ENCODE results near the gene CNN3. TPM values are rescaled to one million over a fixed set of nuclear protein-coding genes. Genes with fewer than 3 reads are reported as not detected.

CNN3 gene
- total and polyA plus RNA-seq, 5 donors from 2014 or later = 1.00 to 8.7 (median 2.6) TPM

DNA sequence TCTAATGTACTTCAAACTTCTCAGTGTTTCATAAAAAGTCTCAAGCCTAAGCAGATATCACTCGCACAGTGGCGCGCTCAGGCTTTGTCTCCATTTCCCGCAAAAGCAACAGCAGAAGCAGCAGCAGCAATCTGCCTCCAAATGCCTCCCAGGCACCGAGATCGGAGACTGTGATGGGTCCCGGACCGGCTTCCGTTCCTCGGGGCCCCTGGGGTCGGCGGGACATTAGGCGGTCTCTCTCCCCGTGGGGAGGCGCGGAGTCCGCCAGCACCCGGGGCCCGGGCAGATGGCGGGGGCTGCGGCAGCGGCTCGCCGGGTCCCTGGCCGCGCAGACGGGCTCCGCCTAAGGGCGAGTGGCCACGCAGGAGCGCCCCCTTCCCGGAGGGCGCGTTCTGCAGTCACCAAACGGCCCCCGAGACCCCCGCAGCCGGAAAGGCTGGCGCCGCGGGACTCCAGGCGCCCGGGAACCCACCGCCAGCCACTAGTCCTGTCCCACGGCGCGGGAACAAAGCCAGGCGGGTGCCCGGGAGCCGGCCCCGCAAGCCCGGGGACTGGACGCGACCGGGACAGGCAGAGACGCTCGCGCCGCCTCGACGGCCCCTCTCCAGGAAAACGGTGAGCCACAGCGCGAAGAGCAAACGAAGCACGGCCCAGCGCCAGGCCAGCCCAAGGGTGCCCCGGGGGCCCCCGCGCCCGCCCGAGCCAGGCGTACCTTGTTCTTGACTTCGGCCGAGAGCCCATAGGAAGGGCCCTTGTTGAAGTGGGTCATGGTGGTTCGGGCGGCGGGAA, 590 bp downstream of the CNN3 start:
- Mint-ChIP-seq H3K27me3 (peaks cover 83% of the 10 kb centered on the region), H3K36me3 (no peaks in the 10 kb centered on the region), H3K4me1 (peaks cover 0 to 22% (median 12%) of the 10 kb centered on the region in 4 donors), H3K4me3 (peak overlapping the region; percentile 59 to 89 (median 85)), H3K27ac (no peak overlapping the region), H3K9me3 (peaks cover 0 to 4% (median 0%) of the 10 kb centered on the region in 7 donors)
- H3K36me3 ChIP-seq (ENCODE audit: control insufficient read depth, insufficient read depth, low read length) = no peaks in the 10 kb centered on the region
- H3K27ac ChIP-seq (ENCODE audit: insufficient read depth, low read length, poor library complexity, severe bottlenecking) = no peak overlapping the region
- peaks cover 13% of the 10 kb centered on the region for H3K4me1 ChIP-seq (ENCODE audit: control insufficient read depth, insufficient read depth, low read length, poor library complexity, severe bottlenecking)
- peak; percentile 17 to 21 for ATAC-seq (ENCODE audit: low read depth in 2 of 2)
- no peaks in the 10 kb centered on the region for H3K9me3 ChIP-seq (ENCODE audit: control insufficient read depth in 2 of 2, low read length in 2 of 2)
- H3K27me3 ChIP-seq (ENCODE audit: control insufficient read depth, insufficient read depth, low read length) = peaks cover 24% of the 10 kb centered on the region
- H3K4me3 ChIP-seq (ENCODE audit: low read depth, low read length) = no peak overlapping the region
- DNase-seq = peak in 2 of 3 donors; percentile 17 to 37

DNA sequence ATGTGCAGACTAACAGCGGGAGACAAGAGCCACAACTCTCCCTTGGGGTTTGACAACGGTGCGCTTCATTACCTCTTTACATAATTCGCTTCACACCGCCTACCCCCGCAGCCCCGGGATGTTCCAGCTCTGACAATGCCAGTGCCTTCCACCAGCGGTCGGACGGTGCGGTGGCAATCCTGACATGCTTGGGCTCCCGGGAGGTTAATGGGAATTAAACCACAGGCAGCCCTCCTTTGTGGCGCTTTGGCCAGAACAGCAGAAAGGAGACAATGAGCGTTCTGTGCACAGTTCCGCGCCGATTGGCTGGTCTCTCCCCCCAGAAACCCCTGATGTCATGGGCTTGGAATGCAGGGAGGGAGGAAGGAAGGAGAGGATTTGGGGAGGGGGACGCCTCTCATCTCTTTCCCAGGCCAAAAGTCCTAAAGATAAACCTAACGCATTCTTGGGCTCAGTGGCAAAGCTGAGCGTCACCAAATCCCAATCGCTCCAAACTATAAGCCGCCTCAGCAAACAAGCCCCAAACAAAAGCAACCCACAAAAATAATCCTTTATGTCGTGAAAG, 1.3 kb downstream of the CNN3 start:
- Histone ChIP-seq H3K27me3 (ENCODE audit: control insufficient read depth, insufficient read depth, low read length) (peaks cover 24% of the 10 kb centered on the region), H3K27ac (ENCODE audit: insufficient read depth, low read length, poor library complexity, severe bottlenecking) (no peak overlapping the region), H3K4me1 (ENCODE audit: control insufficient read depth, insufficient read depth, low read length, poor library complexity, severe bottlenecking) (peaks cover 13% of the 10 kb centered on the region), H3K4me3 (ENCODE audit: low read depth, low read length) (peak overlapping the region; percentile 32), H3K9me3 (ENCODE audit: control insufficient read depth in 2 of 2, low read length in 2 of 2) (no peaks in the 10 kb centered on the region), H3K36me3 (ENCODE audit: control insufficient read depth, insufficient read depth, low read length) (no peaks in the 10 kb centered on the region)
- Mint-ChIP-seq H3K36me3 (no peaks in the 10 kb centered on the region), H3K27ac (no peak overlapping the region), H3K4me3 (peak overlapping the region; percentile 59 to 89 (median 85)), H3K27me3 (peaks cover 83% of the 10 kb centered on the region), H3K9me3 (peaks cover 0 to 4% (median 0%) of the 10 kb centered on the region in 7 donors), H3K4me1 (peaks cover 0 to 22% (median 12%) of the 10 kb centered on the region in 4 donors)
- no peak for ATAC-seq (ENCODE audit: low read depth in 2 of 2)
- DNase-seq = no peak

DNA sequence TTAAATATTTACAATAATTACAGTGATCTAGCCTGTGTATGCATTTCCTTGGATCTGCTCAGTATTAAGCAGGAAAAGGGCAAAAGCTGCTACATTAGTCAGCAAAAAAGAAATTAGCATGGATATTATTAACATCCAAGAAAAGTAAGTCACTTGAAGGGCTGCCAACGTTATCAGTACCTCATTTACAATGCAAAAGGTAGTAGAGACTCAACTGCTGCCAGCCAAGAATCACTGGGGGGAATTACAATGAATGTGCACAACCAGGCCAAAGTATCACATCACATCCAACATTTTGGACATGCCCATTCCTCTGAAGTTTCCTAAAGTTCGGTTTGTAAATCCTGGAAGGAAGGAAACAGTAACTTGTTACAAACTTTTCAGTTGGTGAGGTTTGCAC, 1.9 kb downstream of the CNN3 start:
- Histone ChIP-seq H3K4me3 (ENCODE audit: low read depth, low read length) (no peak overlapping the region), H3K27me3 (ENCODE audit: control insufficient read depth, insufficient read depth, low read length) (peaks cover 24% of the 10 kb centered on the region), H3K9me3 (ENCODE audit: control insufficient read depth in 2 of 2, low read length in 2 of 2) (no peaks in the 10 kb centered on the region), H3K4me1 (ENCODE audit: control insufficient read depth, insufficient read depth, low read length, poor library complexity, severe bottlenecking) (peaks cover 13% of the 10 kb centered on the region), H3K36me3 (ENCODE audit: control insufficient read depth, insufficient read depth, low read length) (no peaks in the 10 kb centered on the region), H3K27ac (ENCODE audit: insufficient read depth, low read length, poor library complexity, severe bottlenecking) (no peak overlapping the region)
- DNase-seq (no peak), ATAC-seq (ENCODE audit: low read depth in 2 of 2) (no peak)
- Mint-ChIP-seq H3K27me3 (peaks cover 77% of the 10 kb centered on the region), H3K27ac (no peak overlapping the region), H3K4me3 (peak overlapping the region in 3 of 4 donors; percentile 36 to 59 (median 44)), H3K4me1 (peaks cover 0 to 22% (median 12%) of the 10 kb centered on the region in 4 donors), H3K9me3 (peaks cover 0 to 4% (median 0%) of the 10 kb centered on the region in 7 donors), H3K36me3 (no peaks in the 10 kb centered on the region)

DNA sequence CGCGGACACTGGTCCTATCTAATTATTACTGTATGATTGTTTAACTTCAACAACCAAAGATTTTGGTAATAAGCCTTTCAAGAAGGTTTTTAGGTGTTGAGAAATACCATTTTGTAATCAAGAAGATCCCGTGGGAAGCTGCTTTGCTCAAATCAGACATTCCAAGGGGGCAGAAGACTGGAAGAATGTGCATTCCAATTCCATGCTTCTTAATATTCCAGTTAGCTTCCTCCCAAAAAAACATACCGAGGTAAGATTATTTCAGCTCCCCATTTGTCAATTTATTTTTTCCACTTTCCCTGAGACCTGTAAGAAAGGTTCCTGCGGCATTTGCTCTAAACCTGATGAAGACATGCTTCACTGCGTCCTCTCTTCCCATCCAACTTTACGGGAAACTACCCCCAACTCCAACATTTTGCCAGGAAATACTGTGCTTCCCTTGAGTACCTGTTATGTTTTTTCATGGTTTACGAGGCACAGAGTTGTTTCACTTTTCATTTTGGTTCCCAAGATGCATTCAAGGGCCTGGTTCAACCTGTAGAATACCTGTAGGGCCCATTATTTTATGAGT, 4.1 kb downstream of the CNN3 start:
- Histone ChIP-seq H3K4me3 (ENCODE audit: low read depth, low read length) (no peak overlapping the region), H3K9me3 (ENCODE audit: control insufficient read depth in 2 of 2, low read length in 2 of 2) (no peaks in the 10 kb centered on the region), H3K36me3 (ENCODE audit: control insufficient read depth, insufficient read depth, low read length) (no peaks in the 10 kb centered on the region), H3K27me3 (ENCODE audit: control insufficient read depth, insufficient read depth, low read length) (peaks cover 20% of the 10 kb centered on the region), H3K4me1 (ENCODE audit: control insufficient read depth, insufficient read depth, low read length, poor library complexity, severe bottlenecking) (peaks cover 13% of the 10 kb centered on the region), H3K27ac (ENCODE audit: insufficient read depth, low read length, poor library complexity, severe bottlenecking) (no peak overlapping the region)
- Mint-ChIP-seq H3K9me3 (peaks cover 0 to 4% (median 0%) of the 10 kb centered on the region in 7 donors), H3K27me3 (peaks cover 55% of the 10 kb centered on the region), H3K27ac (no peak overlapping the region), H3K36me3 (no peaks in the 10 kb centered on the region), H3K4me1 (peaks cover 0 to 18% (median 11%) of the 10 kb centered on the region in 4 donors), H3K4me3 (no peak overlapping the region)
- no peak for ATAC-seq (ENCODE audit: low read depth in 2 of 2)
- DNase-seq = no peak

DNA sequence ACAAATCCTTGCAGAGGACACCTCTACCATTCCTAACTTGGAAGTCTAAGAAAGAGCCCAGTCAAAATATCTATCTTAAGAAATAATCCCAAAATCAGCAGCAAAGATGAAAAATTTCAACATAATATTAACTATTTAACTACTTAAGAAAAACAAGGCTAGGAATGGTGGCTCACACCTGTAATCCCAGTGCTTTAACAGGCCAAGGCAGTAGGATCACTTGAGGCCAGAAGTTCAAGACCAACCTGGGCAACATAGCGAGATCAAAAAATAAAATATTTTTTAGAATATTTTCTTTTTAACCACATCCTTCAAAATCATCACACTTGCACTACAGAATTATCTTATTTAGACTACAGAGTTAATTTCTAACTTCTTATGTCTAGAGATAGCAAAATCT, 4.9 kb downstream of the CNN3 start:
- H3K4me3 ChIP-seq (ENCODE audit: low read depth, low read length) = no peak overlapping the region
- ATAC-seq (ENCODE audit: low read depth in 2 of 2) (no peak), DNase-seq (no peak)
- Mint-ChIP-seq H3K27ac (no peak overlapping the region), H3K36me3 (no peaks in the 10 kb centered on the region), H3K27me3 (peaks cover 49% of the 10 kb centered on the region), H3K4me1 (peaks cover 0 to 13% (median 8%) of the 10 kb centered on the region in 4 donors), H3K4me3 (peak overlapping the region in 1 of 4 donors; percentile 68), H3K9me3 (peaks cover 0 to 3% (median 0%) of the 10 kb centered on the region in 7 donors)
- peaks cover 17% of the 10 kb centered on the region for H3K27me3 ChIP-seq (ENCODE audit: control insufficient read depth, insufficient read depth, low read length)
- no peaks in the 10 kb centered on the region for H3K9me3 ChIP-seq (ENCODE audit: control insufficient read depth in 2 of 2, low read length in 2 of 2)
- no peaks in the 10 kb centered on the region for H3K36me3 ChIP-seq (ENCODE audit: control insufficient read depth, insufficient read depth, low read length)
- no peak overlapping the region for H3K27ac ChIP-seq (ENCODE audit: insufficient read depth, low read length, poor library complexity, severe bottlenecking)
- H3K4me1 ChIP-seq (ENCODE audit: control insufficient read depth, insufficient read depth, low read length, poor library complexity, severe bottlenecking) = peaks cover 10% of the 10 kb centered on the region

DNA sequence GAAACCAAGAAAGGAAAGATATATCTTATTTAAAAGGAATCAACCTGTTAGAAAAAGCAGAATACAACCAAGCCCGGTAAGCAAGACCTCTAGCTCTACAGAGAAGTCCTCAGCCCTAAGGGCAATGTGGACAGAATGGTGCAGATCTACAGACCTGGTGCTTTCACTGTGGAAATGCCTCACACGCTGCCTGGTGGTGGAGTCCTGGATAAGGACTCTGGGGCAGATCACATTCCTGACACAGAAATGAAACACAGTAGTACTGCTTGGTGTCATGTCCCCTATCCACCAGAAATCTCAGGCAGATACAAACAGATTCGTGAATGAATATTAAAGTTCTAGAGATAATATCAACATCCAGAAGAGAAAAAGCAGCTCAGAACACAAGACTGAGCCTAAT, 6.8 kb downstream of the CNN3 start:
- no peak overlapping the region for H3K27ac ChIP-seq (ENCODE audit: insufficient read depth, low read length, poor library complexity, severe bottlenecking)
- Mint-ChIP-seq H3K36me3 (peaks cover 5% of the 10 kb centered on the region), H3K27me3 (peaks cover 42% of the 10 kb centered on the region), H3K27ac (no peak overlapping the region), H3K4me3 (no peak overlapping the region), H3K9me3 (peaks cover 0 to 3% (median 0%) of the 10 kb centered on the region in 7 donors), H3K4me1 (peaks cover 0 to 4% (median 1%) of the 10 kb centered on the region in 4 donors)
- DNase-seq (no peak), ATAC-seq (ENCODE audit: low read depth in 2 of 2) (no peak)
- H3K4me1 ChIP-seq (ENCODE audit: control insufficient read depth, insufficient read depth, low read length, poor library complexity, severe bottlenecking) = no peaks in the 10 kb centered on the region
- H3K4me3 ChIP-seq (ENCODE audit: low read depth, low read length) = no peak overlapping the region
- peaks cover 7% of the 10 kb centered on the region for H3K27me3 ChIP-seq (ENCODE audit: control insufficient read depth, insufficient read depth, low read length)
- no peaks in the 10 kb centered on the region for H3K9me3 ChIP-seq (ENCODE audit: control insufficient read depth in 2 of 2, low read length in 2 of 2)
- H3K36me3 ChIP-seq (ENCODE audit: control insufficient read depth, insufficient read depth, low read length) = no peaks in the 10 kb centered on the region

DNA sequence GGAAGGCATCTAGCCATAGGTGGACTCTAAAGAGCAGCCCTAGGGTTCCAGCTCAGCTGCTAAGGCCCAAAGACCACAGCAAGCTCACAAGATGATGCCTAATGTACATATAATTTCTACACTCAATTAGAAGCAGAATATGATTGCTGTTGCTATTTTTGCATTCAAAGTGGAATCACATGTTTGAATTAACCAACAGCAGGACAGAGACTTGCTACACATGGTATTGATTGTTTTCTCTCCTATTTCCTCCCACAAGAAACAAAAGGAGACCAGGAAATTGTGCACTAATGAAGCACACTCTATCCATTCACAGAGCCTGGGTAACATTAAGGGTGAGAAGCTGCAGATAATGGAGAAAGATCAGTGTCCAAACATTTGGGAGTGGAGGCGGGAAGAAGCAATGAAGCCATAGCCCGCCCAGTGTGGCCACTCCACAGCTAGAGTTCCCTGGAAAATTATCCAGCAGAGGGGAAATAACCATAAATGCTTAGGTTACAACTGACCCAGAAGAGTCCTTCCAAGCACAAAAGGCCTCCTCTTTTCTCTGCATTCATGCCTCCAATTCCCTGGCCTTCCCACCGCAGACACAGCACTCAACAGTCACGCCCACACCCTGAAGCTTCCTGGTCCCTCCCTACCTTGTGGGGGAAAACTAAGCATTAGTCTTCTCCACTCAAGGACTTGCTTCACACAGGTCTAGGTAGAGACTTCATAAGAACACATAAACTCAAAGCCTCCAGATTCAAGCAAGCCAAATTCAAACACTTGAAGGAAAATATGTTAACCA, 7.5 kb downstream of the CNN3 start:
- Mint-ChIP-seq H3K36me3 (peaks cover 5% of the 10 kb centered on the region), H3K9me3 (peaks cover 0 to 3% (median 0%) of the 10 kb centered on the region in 7 donors), H3K4me1 (peaks cover 0 to 4% (median 0%) of the 10 kb centered on the region in 4 donors), H3K27ac (no peak overlapping the region), H3K4me3 (no peak overlapping the region), H3K27me3 (peaks cover 36% of the 10 kb centered on the region)
- no peak overlapping the region for H3K27ac ChIP-seq (ENCODE audit: insufficient read depth, low read length, poor library complexity, severe bottlenecking)
- DNase-seq (no peak), ATAC-seq (ENCODE audit: low read depth in 2 of 2) (no peak)
- H3K9me3 ChIP-seq (ENCODE audit: control insufficient read depth in 2 of 2, low read length in 2 of 2) = no peaks in the 10 kb centered on the region
- no peaks in the 10 kb centered on the region for H3K36me3 ChIP-seq (ENCODE audit: control insufficient read depth, insufficient read depth, low read length)
- no peak overlapping the region for H3K4me3 ChIP-seq (ENCODE audit: low read depth, low read length)
- H3K4me1 ChIP-seq (ENCODE audit: control insufficient read depth, insufficient read depth, low read length, poor library complexity, severe bottlenecking) = no peaks in the 10 kb centered on the region
- peaks cover 4% of the 10 kb centered on the region for H3K27me3 ChIP-seq (ENCODE audit: control insufficient read depth, insufficient read depth, low read length)

Measured in CD4-positive, CD25-positive, alpha-beta regulatory T cell (primary cell).